WERI-Rb-1 (cell line): Measurements from ENCODE around the gene CFL2.

ENCODE experiments used
- DNase-seq: peaks from one replicate; pipeline ENCODE4 v3.0.0-alpha.2; 2020
- H3K27ac ChIP-seq: fragments of 250-450 bp; sonication (Bioruptor Pico); 2 replicates; pipeline ENCODE4 v1.5.1; 2020; ENCODE audit warnings: mild to moderate bottlenecking, moderate library complexity
- H3K27me3 ChIP-seq: fragments of 250-450 bp; sonication (Bioruptor Pico); 2 replicates; pipeline ENCODE4 v1.5.1; 2021; ENCODE audit warnings: mild to moderate bottlenecking, low read depth, moderate library complexity; ENCODE audit not compliant: insufficient read depth, severe bottlenecking
- H3K36me3 ChIP-seq: fragments of 250-450 bp; sonication (Bioruptor Pico); 2 replicates; pipeline ENCODE4 v1.5.1; 2020; ENCODE audit warnings: mild to moderate bottlenecking, moderate library complexity
- H3K4me3 ChIP-seq: 2 replicates; pipeline ENCODE4 v1.5.1; 2011; ENCODE audit warnings: low read depth, mild to moderate bottlenecking, control low read depth, low read length
- H3K9me3 ChIP-seq: fragments of 250-450 bp; sonication (Bioruptor Pico); 2 replicates; pipeline ENCODE4 v1.5.1; 2021; ENCODE audit warnings: mild to moderate bottlenecking, moderate library complexity; ENCODE audit not compliant: severe bottlenecking
- TF ChIP-seq, protein P1 (sequence below): IDR thresholded peaks from 2 replicates; pipeline ENCODE4 v1.5.1; 2011; ENCODE audit warnings: low read depth, mild to moderate bottlenecking, control low read depth, inconsistent platforms, low read length

CFL2 gene

DNA sequence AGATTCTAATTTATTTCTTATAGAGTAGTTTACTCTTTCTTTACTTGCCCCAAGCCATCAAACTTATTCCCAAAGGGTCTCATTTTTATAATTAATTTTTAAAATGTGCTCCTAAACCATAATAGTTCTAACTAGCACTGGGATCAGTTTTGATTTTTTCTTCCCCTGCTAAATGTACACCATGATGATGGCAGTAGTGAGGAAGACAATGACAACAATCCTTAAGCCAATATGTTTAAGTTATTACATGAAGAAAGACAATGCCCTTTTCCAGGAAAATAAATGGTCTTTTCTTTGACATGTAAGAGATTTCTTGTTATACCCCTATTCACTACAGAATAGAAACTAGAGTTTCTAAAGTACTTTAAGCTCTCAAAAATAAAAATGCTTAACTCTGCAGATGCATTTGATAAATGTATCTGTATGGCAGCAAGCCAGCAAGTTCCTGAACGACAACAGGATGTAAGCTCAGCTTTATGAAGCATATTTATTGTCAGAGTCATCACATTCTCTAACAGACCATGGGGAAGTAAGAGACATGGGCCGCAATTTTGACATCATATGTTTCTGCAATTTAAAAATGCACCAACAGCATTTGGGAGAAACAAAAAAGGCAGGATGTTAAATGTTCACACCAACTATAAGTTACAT lies 48.5 kb downstream of the CFL2 start:
- H3K9me3 ChIP-seq, result peaks cover 2% of the 10 kb centered on the region
- no peaks in the 10 kb centered on the region for H3K27me3 ChIP-seq
- H3K27ac ChIP-seq, result no peak overlapping the region
- TF ChIP-seq, protein P1, sequence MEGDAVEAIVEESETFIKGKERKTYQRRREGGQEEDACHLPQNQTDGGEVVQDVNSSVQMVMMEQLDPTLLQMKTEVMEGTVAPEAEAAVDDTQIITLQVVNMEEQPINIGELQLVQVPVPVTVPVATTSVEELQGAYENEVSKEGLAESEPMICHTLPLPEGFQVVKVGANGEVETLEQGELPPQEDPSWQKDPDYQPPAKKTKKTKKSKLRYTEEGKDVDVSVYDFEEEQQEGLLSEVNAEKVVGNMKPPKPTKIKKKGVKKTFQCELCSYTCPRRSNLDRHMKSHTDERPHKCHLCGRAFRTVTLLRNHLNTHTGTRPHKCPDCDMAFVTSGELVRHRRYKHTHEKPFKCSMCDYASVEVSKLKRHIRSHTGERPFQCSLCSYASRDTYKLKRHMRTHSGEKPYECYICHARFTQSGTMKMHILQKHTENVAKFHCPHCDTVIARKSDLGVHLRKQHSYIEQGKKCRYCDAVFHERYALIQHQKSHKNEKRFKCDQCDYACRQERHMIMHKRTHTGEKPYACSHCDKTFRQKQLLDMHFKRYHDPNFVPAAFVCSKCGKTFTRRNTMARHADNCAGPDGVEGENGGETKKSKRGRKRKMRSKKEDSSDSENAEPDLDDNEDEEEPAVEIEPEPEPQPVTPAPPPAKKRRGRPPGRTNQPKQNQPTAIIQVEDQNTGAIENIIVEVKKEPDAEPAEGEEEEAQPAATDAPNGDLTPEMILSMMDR, result no peak
- no peaks in the 10 kb centered on the region for H3K36me3 ChIP-seq
- DNase-seq, result no peak
- no peak overlapping the region for H3K4me3 ChIP-seq

DNA sequence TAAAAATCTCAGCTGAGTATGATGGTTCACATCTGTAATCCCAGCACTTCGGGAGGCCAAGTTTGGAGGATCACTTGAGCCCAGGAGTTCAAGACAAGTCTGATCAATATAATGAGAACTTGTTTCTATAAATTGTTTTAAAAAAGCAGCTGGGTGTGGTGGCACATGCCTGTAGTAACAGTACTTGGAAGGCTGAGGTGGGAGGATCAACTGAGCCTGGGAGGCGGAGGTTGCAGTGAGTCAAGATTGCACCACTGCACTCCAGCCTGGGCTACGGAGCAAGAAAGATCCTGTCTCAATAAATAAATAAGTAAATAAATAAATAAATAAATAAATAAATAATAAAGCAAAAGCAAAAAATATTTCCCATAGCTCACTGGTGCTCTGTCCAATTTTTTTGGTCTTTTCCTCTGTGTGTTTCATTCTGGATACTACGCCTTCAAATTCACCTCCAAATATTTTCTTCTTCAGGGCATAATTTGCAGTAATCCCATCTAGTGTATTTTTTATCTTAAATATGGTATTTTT lies 51.8 kb downstream of the CFL2 start:
- TF ChIP-seq, protein P1, result no peak
- no peak for DNase-seq
- Histone ChIP-seq H3K9me3 (peaks cover 2% of the 10 kb centered on the region), H3K27ac (no peak overlapping the region), H3K36me3 (no peaks in the 10 kb centered on the region), H3K4me3 (no peak overlapping the region), H3K27me3 (no peaks in the 10 kb centered on the region)

DNA sequence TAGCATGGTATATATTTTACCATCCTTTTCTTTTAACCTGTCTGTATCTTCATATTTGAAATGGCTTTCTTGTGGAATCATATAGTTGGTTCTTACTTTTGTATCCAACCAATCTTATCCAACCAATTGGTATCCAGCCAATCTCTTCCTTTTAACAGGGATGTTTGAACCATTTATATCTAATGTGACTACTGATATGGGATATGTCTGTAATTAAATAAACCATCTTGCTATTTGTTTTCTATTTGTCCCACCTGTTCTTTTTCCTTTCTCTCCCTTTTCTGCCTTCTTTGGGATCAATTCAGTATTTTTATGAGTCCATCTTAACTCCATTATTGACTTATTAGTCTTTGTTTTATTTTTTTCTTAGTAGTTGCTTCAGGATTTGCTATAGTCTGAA lies 53.6 kb downstream of the CFL2 start:
- Histone ChIP-seq H3K27me3 (no peaks in the 10 kb centered on the region), H3K36me3 (no peaks in the 10 kb centered on the region), H3K9me3 (peaks cover 2% of the 10 kb centered on the region), H3K4me3 (no peak overlapping the region), H3K27ac (no peak overlapping the region)
- TF ChIP-seq, protein P1, result no peak
- DNase-seq, result no peak
